PC-3 (cell line): Measurements from ENCODE around the gene OR2A5. TPM values are rescaled to one million over a fixed set of nuclear protein-coding genes. Genes with fewer than 3 reads are reported as not detected.

Experiments used
- ATAC-seq: fragments of 200-7000 bp; cut with Tn5 transposase; 2 replicates; pipeline ENCODE4 v1.9.1; 2020; ENCODE audit warnings: mild to moderate bottlenecking, moderate library complexity
- Bru-seq: library from RNA; stranded (reverse); fragments of 400-500 nt; gene quantifications from one replicate; lab custom pipeline; 2021; lab: Mats Ljungman, UMichigan
- BruChase-seq, 2 experiments: library from RNA; stranded (reverse); fragments of 400-500 nt; gene quantifications; one replicate each; lab custom pipeline; 2021; lab: Mats Ljungman, UMichigan
- BruUV-seq: library from RNA; stranded (reverse); fragments of 400-500 nt; replicated peaks from 2 replicates; lab custom pipeline; 2021; lab: Mats Ljungman, UMichigan
- CTCF ChIA-PET: fragments of 300-600 bp; sonication (Branson Sonifier 250); formaldehyde crosslinking; loops from one replicate; lab custom pipeline; 2022; ENCODE audit warnings: antibody characterized with exemption; lab: Charles Lee
- POLR2A ChIA-PET: fragments of 300-600 bp; sonication (Branson Sonifier 250); formaldehyde crosslinking; loops from one replicate; lab custom pipeline; 2022; ENCODE audit warnings: antibody characterized with exemption; ENCODE audit not compliant: unreplicated experiment; lab: Charles Lee
- DNase-seq: peaks from one replicate; pipeline ENCODE4 v3.0.0-alpha.2; 2015
- H2AFZ ChIP-seq: fragments of 300-600 bp; sonication (generic); 2 replicates; pipeline ENCODE4 v1.6.0; 2016; ENCODE audit warnings: antibody characterized with exemption, low read length
- H3F3A ChIP-seq: fragments of 300-600 bp; sonication (generic); one replicate; pipeline ENCODE4 v1.6.0; 2017; ENCODE audit warnings: antibody characterized with exemption, low read length, control low read depth, mild to moderate bottlenecking; ENCODE audit not compliant: unreplicated experiment
- H3K27ac ChIP-seq: fragments of 300-600 bp; sonication (generic); 2 replicates; pipeline ENCODE4 v1.5.1; 2016; ENCODE audit warnings: mild to moderate bottlenecking, low read length
- H3K27me3 ChIP-seq: fragments of 300-600 bp; sonication (generic); 2 replicates; pipeline ENCODE4 v1.6.1; 2016; ENCODE audit warnings: low read length, mixed read lengths
- H3K36me3 ChIP-seq: fragments of 300-600 bp; sonication (generic); 2 replicates; pipeline ENCODE4 v1.6.1; 2016; ENCODE audit warnings: low read depth, mixed run types, low read length, mixed read lengths
- H3K4me1 ChIP-seq: fragments of 300-600 bp; sonication (generic); 2 replicates; pipeline ENCODE4 v1.5.1; 2016; ENCODE audit warnings: low read length; ENCODE audit not compliant: insufficient read depth
- H3K4me2 ChIP-seq: fragments of 300-600 bp; sonication (generic); 2 replicates; pipeline ENCODE4 v1.6.0; 2016; ENCODE audit warnings: low read length
- H3K4me3 ChIP-seq: fragments of 300-600 bp; sonication (generic); 2 replicates; pipeline ENCODE4 v1.5.1; 2016; ENCODE audit warnings: mild to moderate bottlenecking, low read length, mixed read lengths
- H3K79me2 ChIP-seq: fragments of 300-600 bp; sonication (generic); 2 replicates; pipeline ENCODE4 v1.6.1; 2017; ENCODE audit warnings: low read length, mixed read lengths
- H3K9ac ChIP-seq: fragments of 300-600 bp; sonication (generic); 2 replicates; pipeline ENCODE4 v1.6.0; 2016; ENCODE audit warnings: mild to moderate bottlenecking, low read length
- H3K9me2 ChIP-seq: fragments of 300-600 bp; sonication (generic); replicated peaks from 2 replicates; pipeline ENCODE4 v1.6.1; 2016; ENCODE audit warnings: mixed run types, low read length, mixed read lengths
- H3K9me3 ChIP-seq: fragments of 300-600 bp; sonication (generic); 2 replicates; pipeline ENCODE4 v1.6.1; 2016; ENCODE audit warnings: low read length, mixed read lengths
- H4K20me1 ChIP-seq: fragments of 300-600 bp; sonication (generic); 2 replicates; pipeline ENCODE4 v1.6.1; 2016; ENCODE audit warnings: low read length, mixed read lengths
- EZH2 ChIP-seq: fragments of 300-600 bp; sonication (generic); IDR thresholded peaks from one replicate; pipeline ENCODE4 v1.6.1; 2017; ENCODE audit warnings: antibody characterized with exemption, mild to moderate bottlenecking, low read length; ENCODE audit not compliant: unreplicated experiment
- EZH2phosphoT487 ChIP-seq: fragments of 300-600 bp; sonication (generic); IDR thresholded peaks from 2 replicates; pipeline ENCODE4 v1.6.1; 2018; ENCODE audit warnings: mild to moderate bottlenecking, antibody characterized with exemption, low read length, borderline replicate concordance
- intact Hi-C: fragments of 100-400 bp; cut with micrococcal nuclease; formaldehyde crosslinking; loops from 2 replicates; pipeline ENCODE4 v1.9.0; 2023
- long read RNA-seq: library from polyadenylated mRNA; unstranded; transcript quantifications from one replicate; pipeline ENCODE4 v2.0.0, GENCODE V29; 2021; ENCODE audit not compliant: unreplicated experiment
- total RNA-seq: library from RNA; depleted of rRNA; stranded (reverse); fragments of >200 nt; gene quantifications from 2 replicates; pipeline ENCODE4 v1.2.3, GENCODE V29; 2014; rRNA removed
- TF ChIP-seq, protein P1 (sequence below): fragments of 300-600 bp; sonication (generic); conservative IDR thresholded peaks from 2 replicates; pipeline ENCODE4 v1.5.1; 2017; ENCODE audit warnings: antibody characterized with exemption, low read depth, mild to moderate bottlenecking, low read length

The OR2A5 gene, protein sequence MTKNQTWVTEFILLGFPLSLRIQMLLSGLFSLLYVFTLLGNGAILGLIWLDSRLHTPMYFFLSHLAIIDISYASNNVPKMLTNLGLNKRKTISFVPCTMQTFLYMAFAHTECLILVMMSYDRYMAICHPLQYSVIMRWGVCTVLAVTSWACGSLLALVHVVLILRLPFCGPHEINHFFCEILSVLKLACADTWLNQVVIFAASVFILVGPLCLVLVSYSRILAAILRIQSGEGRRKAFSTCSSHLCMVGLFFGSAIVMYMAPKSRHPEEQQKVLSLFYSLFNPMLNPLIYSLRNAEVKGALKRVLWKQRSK
- total RNA-seq, result not detected in 2 replicates
- not detected for Bru-seq, nascent RNA
- not detected for BruChase-seq, experiment 1, labeled RNA remaining after a 6-hour chase
- BruChase-seq, experiment 2, labeled RNA remaining after a 2-hour chase, result not detected
- long read RNA-seq, result 0 reads

DNA sequence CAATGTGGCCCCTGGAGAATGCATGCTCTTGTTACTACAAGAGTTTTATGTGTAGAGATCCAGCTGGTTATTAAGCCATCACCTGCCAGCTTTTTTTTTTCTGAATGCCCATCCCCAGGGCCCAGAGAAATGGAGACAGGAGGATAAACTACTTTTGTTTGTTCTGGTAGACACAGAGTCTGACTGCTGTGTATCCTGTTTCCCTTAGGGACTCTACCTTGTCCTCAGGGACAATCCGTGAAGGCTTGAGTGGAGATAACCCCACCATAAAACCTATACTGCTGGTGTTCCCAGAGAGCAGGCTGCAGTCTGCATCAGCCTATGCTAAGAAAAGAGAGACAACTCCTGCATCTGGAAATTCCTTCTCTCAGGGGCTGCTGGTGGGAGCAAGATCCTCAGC, at the start of gene OR2A5:
TSS of gene OR2A5 (plus strand) at position 301 of the 400 bp plus-strand sequence. CDS start 1,454 bp downstream, outside the sequence.
- H3F3A ChIP-seq, result no peaks in the 10 kb centered on the region
- no peaks in the 10 kb centered on the region for H3K9me3 ChIP-seq
- no TSS peak for BruUV-seq
- H3K4me3 ChIP-seq, result no peak within 1 kb of the TSS
- H3K9ac ChIP-seq, result peak within 1 kb of the TSS; percentile 27
- H3K9me2 ChIP-seq, result no peaks in the 10 kb centered on the region
- H3K36me3 ChIP-seq, result no peaks in the 10 kb centered on the region
- H3K4me2 ChIP-seq, result peak within 1 kb of the TSS; percentile 56
- peak within 1 kb of the TSS; percentile 21; the same call in 1 of the 2 replicates for H2AFZ ChIP-seq
- peak within 1 kb of the TSS; percentile 72 for H3K27ac ChIP-seq
- no peak for TF ChIP-seq EZH2
- no peak for TF ChIP-seq EZH2phosphoT487
- TF ChIP-seq, protein P1, sequence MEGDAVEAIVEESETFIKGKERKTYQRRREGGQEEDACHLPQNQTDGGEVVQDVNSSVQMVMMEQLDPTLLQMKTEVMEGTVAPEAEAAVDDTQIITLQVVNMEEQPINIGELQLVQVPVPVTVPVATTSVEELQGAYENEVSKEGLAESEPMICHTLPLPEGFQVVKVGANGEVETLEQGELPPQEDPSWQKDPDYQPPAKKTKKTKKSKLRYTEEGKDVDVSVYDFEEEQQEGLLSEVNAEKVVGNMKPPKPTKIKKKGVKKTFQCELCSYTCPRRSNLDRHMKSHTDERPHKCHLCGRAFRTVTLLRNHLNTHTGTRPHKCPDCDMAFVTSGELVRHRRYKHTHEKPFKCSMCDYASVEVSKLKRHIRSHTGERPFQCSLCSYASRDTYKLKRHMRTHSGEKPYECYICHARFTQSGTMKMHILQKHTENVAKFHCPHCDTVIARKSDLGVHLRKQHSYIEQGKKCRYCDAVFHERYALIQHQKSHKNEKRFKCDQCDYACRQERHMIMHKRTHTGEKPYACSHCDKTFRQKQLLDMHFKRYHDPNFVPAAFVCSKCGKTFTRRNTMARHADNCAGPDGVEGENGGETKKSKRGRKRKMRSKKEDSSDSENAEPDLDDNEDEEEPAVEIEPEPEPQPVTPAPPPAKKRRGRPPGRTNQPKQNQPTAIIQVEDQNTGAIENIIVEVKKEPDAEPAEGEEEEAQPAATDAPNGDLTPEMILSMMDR, result no peak
- ATAC-seq (no peak), DNase-seq (no peak)
- no peaks in the 10 kb centered on the region for H3K27me3 ChIP-seq
- no peaks in the 10 kb centered on the region for H4K20me1 ChIP-seq
- POLR2A ChIA-PET, result no interaction called here
- CTCF ChIA-PET, result interaction anchor here (2.1 kb wide), 1 partner anchor 79 kb away, joined by 4 read pairs; no protein-coding TSS in a partner anchor
- H3K4me1 ChIP-seq, result peaks cover 25% of the 10 kb centered on the region
- intact Hi-C loops, result no loop called here
- no peaks in the 10 kb centered on the region for H3K79me2 ChIP-seq

DNA sequence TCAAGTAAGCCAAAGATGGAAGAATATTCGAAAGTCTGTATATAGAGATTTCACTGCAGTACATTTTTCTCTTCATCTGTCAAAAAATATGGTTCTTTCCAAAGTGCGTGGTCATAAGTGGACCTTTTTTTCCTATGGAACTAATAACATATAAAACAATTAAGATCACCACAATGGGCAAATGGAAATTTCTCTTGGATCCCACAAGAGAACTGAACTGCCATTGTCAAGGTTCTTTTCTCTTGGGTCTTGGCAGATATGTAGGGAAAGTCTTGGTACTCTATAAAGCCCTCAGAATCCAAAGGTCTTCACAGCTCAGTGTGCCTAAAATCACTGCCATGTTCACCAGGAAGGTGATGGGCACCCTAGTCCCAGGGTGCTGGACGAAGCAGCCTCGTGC, 48.7 kb upstream of the OR2A5 start, which contains the start of gene OR6B1:
TSS of gene OR6B1 (plus strand) at position 301 of the 400 bp plus-strand sequence. CDS start 3,677 bp downstream, outside the sequence.
- no peaks in the 10 kb centered on the region for H4K20me1 ChIP-seq
- ATAC-seq, result no peak
- no peak within 1 kb of the TSS for H3K4me2 ChIP-seq
- no peaks in the 10 kb centered on the region for H3K4me1 ChIP-seq
- H3K9me2 ChIP-seq, result no peaks in the 10 kb centered on the region
- ChIA-PET POLR2A (no interaction called here), CTCF (no interaction called here)
- H3K9me3 ChIP-seq, result no peaks in the 10 kb centered on the region
- TF ChIP-seq EZH2, result no peak
- TF ChIP-seq, protein P1, result no peak
- no peak for TF ChIP-seq EZH2phosphoT487
- BruUV-seq, result no TSS peak
- H3K9ac ChIP-seq, result no peak within 1 kb of the TSS
- H3K4me3 ChIP-seq, result no peak within 1 kb of the TSS
- no peaks in the 10 kb centered on the region for H3K27me3 ChIP-seq
- no peaks in the 10 kb centered on the region for H3K36me3 ChIP-seq
- no peaks in the 10 kb centered on the region for H3K79me2 ChIP-seq
- no peak within 1 kb of the TSS for H2AFZ ChIP-seq
- H3K27ac ChIP-seq, result no peak within 1 kb of the TSS
- intact Hi-C loops, result no loop called here
- DNase-seq, result no peak
- H3F3A ChIP-seq, result no peaks in the 10 kb centered on the region

DNA sequence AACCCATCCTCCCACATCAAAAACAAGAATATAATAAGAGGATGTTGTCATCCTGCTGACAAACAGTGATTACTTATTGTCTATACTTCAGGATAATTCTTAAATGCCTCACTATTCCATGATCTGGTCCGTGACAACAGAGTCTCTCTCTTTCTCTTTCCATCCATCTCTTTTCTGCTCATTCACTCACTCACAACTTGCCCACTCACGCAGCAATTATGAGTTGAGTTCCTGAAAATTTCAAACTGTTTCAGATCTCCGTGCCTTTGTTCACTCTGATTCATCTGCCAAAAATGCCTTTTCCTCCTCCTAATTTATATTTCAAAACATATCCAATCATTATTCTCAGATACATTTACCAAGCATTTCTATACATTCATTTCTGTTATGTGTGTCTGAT, 47.2 kb upstream of the OR2A5 start:
- ATAC-seq, result no peak
- no peak overlapping the region for H3K9ac ChIP-seq
- H3K4me3 ChIP-seq, result no peak overlapping the region
- intact Hi-C loops, result no loop called here
- no TSS peak for BruUV-seq
- H3K27ac ChIP-seq, result no peak overlapping the region
- H3K9me3 ChIP-seq, result no peaks in the 10 kb centered on the region
- no peak overlapping the region for H2AFZ ChIP-seq
- no peaks in the 10 kb centered on the region for H3F3A ChIP-seq
- no peaks in the 10 kb centered on the region for H4K20me1 ChIP-seq
- no peaks in the 10 kb centered on the region for H3K27me3 ChIP-seq
- POLR2A ChIA-PET, result no interaction called here
- no peaks in the 10 kb centered on the region for H3K36me3 ChIP-seq
- no peaks in the 10 kb centered on the region for H3K79me2 ChIP-seq
- no peaks in the 10 kb centered on the region for H3K4me1 ChIP-seq
- DNase-seq, result no peak
- CTCF ChIA-PET, result no interaction called here
- H3K9me2 ChIP-seq, result no peaks in the 10 kb centered on the region
- H3K4me2 ChIP-seq, result no peak overlapping the region
- TF ChIP-seq, protein P1, result no peak
- TF ChIP-seq EZH2 (no peak), EZH2phosphoT487 (no peak)
